GM18861 (cell line): ENCODE data around the gene ABCB4.

Source experiments
- ATAC-seq: cut with Tn5 transposase; IDR thresholded peaks from one replicate; pipeline ENCODE4 v1.9.1; 2021; ENCODE audit not compliant: unreplicated experiment

Gene ABCB4

GRCh38 chr7:87475359-87476178 lies at the start of gene ABCB4:
ABCB4 (minus strand) TSS chr7:87475680; CDS start chr7:87475465, 215 bp downstream.
- ATAC-seq, result no peak

- no peak for ATAC-seq
These were observed 43.3 kb upstream of the ABCB4 start for GRCh38 chr7:87518735-87519134.

GRCh38 chr7:87517891-87518290 lies 42.4 kb upstream of the ABCB4 start:
- ATAC-seq, result no peak

GRCh38 chr7:87517136-87517815 lies 41.8 kb upstream of the ABCB4 start:
- ATAC-seq, result no peak

GRCh38 chr7:87513735-87514335 lies 38.4 kb upstream of the ABCB4 start:
- no peak for ATAC-seq

- no peak for ATAC-seq
These were observed 37.4 kb upstream of the ABCB4 start for GRCh38 chr7:87512906-87513305.

GRCh38 chr7:87511510-87511909 lies 36.0 kb upstream of the ABCB4 start:
- ATAC-seq, result no peak

GRCh38 chr7:87510411-87510875 lies 35.0 kb upstream of the ABCB4 start:
- ATAC-seq, result no peak

GRCh38 chr7:87507446-87507845 lies 32.0 kb upstream of the ABCB4 start:
- ATAC-seq, result no peak

GRCh38 chr7:87506246-87507180 lies 31.0 kb upstream of the ABCB4 start:
- ATAC-seq, result no peak

- ATAC-seq, result no peak
These were observed 30.2 kb upstream of the ABCB4 start for GRCh38 chr7:87505557-87506245.

GRCh38 chr7:87505122-87505521 lies 29.6 kb upstream of the ABCB4 start:
- no peak for ATAC-seq

GRCh38 chr7:87499494-87499893 lies 24.0 kb upstream of the ABCB4 start:
- ATAC-seq, result no peak

GRCh38 chr7:87498893-87499292 lies 23.4 kb upstream of the ABCB4 start:
- ATAC-seq, result no peak

GRCh38 chr7:87497482-87497881 lies 22.0 kb upstream of the ABCB4 start:
- no peak for ATAC-seq

- no peak for ATAC-seq
These were observed 19.9 kb upstream of the ABCB4 start for GRCh38 chr7:87495366-87495765.

GRCh38 chr7:87494454-87494853 lies 19.0 kb upstream of the ABCB4 start:
- ATAC-seq, result no peak

GRCh38 chr7:87483131-87483530 lies 7.7 kb upstream of the ABCB4 start:
- no peak for ATAC-seq

GRCh38 chr7:87482115-87482514 lies 6.6 kb upstream of the ABCB4 start:
- ATAC-seq, result no peak

- ATAC-seq, result no peak
These were observed 4.9 kb upstream of the ABCB4 start for GRCh38 chr7:87480386-87480785.
